Measurements from ENCODE around the gene PMFBP1.

DNA sequence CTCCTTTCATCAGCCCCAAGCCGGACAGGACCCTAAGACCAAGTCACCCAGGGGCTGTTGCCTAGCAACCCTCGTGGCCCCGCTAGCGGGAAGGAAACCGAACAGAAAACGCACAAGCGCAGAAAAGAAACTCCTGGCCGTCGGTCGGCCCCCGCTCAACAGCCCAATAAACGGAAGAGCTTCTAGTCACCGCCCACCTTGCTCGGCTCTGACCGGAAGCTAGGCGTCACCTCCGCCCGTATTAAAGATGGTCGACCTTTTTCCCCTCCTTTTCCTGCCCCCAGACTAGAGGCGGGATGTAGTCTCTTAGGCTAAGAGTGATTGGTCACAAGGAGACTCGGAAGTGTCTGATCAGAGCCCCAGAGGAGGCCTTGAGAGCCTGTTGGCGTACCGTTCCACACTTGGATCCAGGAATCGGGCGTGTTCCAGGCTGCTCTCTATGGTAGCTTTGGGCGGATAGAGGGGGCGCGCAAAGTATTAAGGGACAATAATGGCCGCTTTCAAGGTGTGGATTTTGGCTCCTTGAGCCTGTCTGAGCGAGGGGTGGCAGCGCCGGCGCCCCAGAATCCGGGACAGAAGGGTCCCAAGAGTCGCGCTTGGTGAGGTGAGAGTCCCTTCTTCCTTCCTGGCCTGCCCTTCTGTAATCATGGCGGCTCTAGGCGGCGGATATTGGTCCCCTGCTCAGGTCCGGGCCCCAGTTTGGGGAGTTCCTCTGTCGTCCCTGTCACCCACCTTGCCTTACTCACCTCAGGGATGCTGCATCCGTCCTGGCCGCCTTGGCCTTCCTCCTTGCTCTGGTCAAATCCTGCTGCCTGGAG, 78.3 kb downstream of the PMFBP1 start, which contains the start of the genes DHX38 and TXNL4B:
- TF ChIP-seq POLR2A (IDR thresholded peaks at IDR 0.05) (peak in 3 of 4 donors; percentile 65 to 86 (median 82)), EP300 (IDR thresholded peaks at IDR 0.05) (peak in 1 of 4 donors; percentile 48), POLR2AphosphoS5 (IDR thresholded peaks at IDR 0.05) (peak; percentile 91)
- TF ChIP-seq, protein P1, sequence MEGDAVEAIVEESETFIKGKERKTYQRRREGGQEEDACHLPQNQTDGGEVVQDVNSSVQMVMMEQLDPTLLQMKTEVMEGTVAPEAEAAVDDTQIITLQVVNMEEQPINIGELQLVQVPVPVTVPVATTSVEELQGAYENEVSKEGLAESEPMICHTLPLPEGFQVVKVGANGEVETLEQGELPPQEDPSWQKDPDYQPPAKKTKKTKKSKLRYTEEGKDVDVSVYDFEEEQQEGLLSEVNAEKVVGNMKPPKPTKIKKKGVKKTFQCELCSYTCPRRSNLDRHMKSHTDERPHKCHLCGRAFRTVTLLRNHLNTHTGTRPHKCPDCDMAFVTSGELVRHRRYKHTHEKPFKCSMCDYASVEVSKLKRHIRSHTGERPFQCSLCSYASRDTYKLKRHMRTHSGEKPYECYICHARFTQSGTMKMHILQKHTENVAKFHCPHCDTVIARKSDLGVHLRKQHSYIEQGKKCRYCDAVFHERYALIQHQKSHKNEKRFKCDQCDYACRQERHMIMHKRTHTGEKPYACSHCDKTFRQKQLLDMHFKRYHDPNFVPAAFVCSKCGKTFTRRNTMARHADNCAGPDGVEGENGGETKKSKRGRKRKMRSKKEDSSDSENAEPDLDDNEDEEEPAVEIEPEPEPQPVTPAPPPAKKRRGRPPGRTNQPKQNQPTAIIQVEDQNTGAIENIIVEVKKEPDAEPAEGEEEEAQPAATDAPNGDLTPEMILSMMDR (IDR thresholded peaks at IDR 0.05) = peak in 1 of 6 experiments; percentile 8
